ENCODE data around the gene BAX.
A peak's percentile ranks its signal among the peaks of the same experiment; 100 is the strongest.

The BAX gene

DNA sequence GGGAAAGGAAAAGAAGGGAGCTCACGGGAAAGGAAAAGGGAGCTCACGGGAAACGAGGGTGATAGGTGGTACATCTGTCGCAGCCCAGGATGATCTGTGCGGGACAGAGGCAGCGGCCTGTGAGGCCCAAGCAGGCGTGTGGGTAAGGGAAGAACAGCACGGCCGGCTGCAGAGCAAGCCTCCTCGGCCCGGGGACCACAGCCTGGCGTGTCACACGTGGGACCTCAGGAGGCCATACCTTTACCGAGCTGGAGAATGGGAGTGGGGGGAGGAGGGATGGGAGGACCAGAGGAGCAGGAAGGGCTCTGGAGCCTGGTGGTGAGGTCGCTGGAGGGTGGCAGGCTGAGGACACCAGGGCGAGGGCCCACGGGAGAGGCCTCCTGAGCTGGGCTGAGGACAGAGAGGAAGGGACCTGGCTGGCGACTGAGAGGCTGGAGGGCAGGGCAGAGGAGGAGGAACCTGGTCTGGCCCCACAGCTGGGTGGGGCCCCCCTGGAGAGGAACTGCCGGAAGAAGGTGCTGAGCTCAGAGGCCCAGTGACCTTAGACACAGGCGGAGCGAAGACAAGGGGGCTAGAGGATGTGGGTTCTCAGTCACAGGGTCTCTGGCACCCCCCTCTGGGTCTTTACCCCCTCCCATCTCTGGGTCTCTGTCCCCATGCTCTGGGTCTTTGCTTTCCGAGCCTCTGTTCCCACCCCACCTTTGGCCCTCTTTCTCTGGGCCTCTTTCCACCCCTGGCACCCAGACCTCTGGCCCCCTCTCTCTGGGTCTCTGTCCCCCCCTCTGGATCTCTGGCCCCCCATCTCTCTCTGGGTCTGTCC, 7.6 kb downstream of the BAX start:
- Mint-ChIP-seq H3K9me3 (no peaks in the 10 kb centered on the region), H3K4me3 (peak overlapping the region; percentile 100), H3K27me3 (no peaks in the 10 kb centered on the region), H3K27ac (peak overlapping the region; percentile 98), H3K4me1 (ENCODE audit: low read depth) (peaks cover 69% of the 10 kb centered on the region), H3K36me3 (ENCODE audit: low read depth) (peaks cover 89% of the 10 kb centered on the region)
- intact Hi-C loops (cut with micrococcal nuclease), result no loop called here

DNA sequence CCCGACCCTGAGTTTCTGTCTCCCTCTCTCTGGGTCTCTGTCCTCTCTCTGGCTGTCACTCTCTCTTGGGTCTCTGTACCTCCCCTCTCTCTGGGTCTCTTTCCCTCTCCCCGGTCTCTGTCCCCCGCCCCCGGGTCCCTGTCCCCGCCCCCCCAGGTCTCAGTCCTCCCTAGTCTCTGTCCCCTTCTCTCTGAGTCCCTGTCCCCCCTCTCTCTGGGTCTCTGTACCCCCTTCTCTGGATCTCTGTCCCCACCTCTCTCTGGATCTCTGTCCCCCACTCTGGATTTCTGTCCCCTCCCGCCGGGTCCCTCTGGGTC, 8.1 kb downstream of the BAX start:
- Mint-ChIP-seq H3K27ac (peak overlapping the region; percentile 98), H3K4me1 (ENCODE audit: low read depth) (peaks cover 68% of the 10 kb centered on the region), H3K27me3 (no peaks in the 10 kb centered on the region), H3K4me3 (peak overlapping the region; percentile 100), H3K36me3 (ENCODE audit: low read depth) (peaks cover 86% of the 10 kb centered on the region), H3K9me3 (no peaks in the 10 kb centered on the region)
- intact Hi-C loops (cut with micrococcal nuclease), result no loop called here

GRCh38 chr19:48963371-48964204, 8.9 kb downstream of the BAX start:
- Mint-ChIP-seq H3K9me3 (no peaks in the 10 kb centered on the region), H3K4me1 (ENCODE audit: low read depth) (peaks cover 68% of the 10 kb centered on the region)

GRCh38 chr19:48964205-48965039, 9.7 kb downstream of the BAX start:
- Mint-ChIP-seq H3K27me3 (no peaks in the 10 kb centered on the region), H3K27ac (peak overlapping the region; percentile 98), H3K9me3 (no peaks in the 10 kb centered on the region), H3K4me3 (peak overlapping the region; percentile 100), H3K4me1 (ENCODE audit: low read depth) (peaks cover 68% of the 10 kb centered on the region), H3K36me3 (ENCODE audit: low read depth) (peaks cover 87% of the 10 kb centered on the region)
- intact Hi-C loops (cut with micrococcal nuclease), result loop anchor here (5.0 kb wide), 1 partner anchor 317 kb away; the partner anchor contains the start of gene CA11

More at GRCh38 chr19:48963371-48964204, 8.9 kb downstream of the BAX start:
- intact Hi-C loops (cut with micrococcal nuclease), result no loop called here
- peak overlapping the region; percentile 100 for H3K4me3 Mint-ChIP-seq
- H3K36me3 Mint-ChIP-seq (ENCODE audit: low read depth), result peaks cover 86% of the 10 kb centered on the region
- peak overlapping the region; percentile 98 for H3K27ac Mint-ChIP-seq
- no peaks in the 10 kb centered on the region for H3K27me3 Mint-ChIP-seq

- Mint-ChIP-seq H3K4me1 (ENCODE audit: low read depth) (peaks cover 72% of the 10 kb centered on the region), H3K4me3 (peak within 1 kb of the TSS; percentile 100), H3K27me3 (no peaks in the 10 kb centered on the region), H3K36me3 (ENCODE audit: low read depth) (peaks cover 95% of the 10 kb centered on the region), H3K27ac (peak within 1 kb of the TSS; percentile 98), H3K9me3 (no peaks in the 10 kb centered on the region)
- intact Hi-C loops (cut with micrococcal nuclease), result loop anchor here (5.0 kb wide), 1 partner anchor 318 kb away; the partner anchor contains the start of gene CA11
These were observed 10.5 kb downstream of the BAX start, which contains the start of gene FTL for GRCh38 chr19:48965040-48965805. FTL (plus strand) TSS chr19:48965309; CDS start chr19:48965508, 199 bp downstream.

DNA sequence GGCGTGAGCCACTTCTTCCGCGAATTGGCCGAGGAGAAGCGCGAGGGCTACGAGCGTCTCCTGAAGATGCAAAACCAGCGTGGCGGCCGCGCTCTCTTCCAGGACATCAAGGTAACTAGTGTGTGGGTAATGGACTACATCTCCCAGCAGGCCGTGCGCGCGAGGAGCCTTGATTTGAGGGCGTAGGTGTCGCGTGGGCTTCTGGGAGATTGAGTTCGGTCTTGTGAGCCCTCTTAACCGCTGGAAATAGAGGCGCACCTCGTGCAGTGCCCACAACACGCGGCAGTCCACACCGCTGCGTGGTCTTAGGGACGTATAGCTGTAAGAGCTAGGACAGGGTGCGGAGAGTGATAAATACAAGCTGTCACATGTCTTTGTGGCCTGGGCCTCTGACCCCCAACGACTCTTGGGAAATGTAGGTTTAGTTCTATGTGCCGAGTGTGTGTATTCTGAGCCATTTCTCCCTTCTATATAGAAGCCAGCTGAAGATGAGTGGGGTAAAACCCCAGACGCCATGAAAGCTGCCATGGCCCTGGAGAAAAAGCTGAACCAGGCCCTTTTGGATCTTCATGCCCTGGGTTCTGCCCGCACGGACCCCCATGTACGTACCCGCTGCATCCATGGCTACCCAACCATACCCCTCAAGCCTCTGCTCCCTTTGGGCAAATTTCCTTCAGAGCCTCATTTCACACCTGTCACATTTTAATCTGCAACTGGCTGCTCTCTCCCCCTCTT, 11.3 kb downstream of the BAX start:
- Mint-ChIP-seq H3K36me3 (ENCODE audit: low read depth) (peaks cover 97% of the 10 kb centered on the region), H3K27me3 (no peaks in the 10 kb centered on the region), H3K4me1 (ENCODE audit: low read depth) (peaks cover 76% of the 10 kb centered on the region), H3K9me3 (no peaks in the 10 kb centered on the region), H3K4me3 (peak overlapping the region; percentile 100), H3K27ac (peak overlapping the region; percentile 98)
- intact Hi-C loops (cut with micrococcal nuclease), result loop anchor here (5.0 kb wide), 1 partner anchor 319 kb away; the partner anchor contains the start of gene CA11

DNA sequence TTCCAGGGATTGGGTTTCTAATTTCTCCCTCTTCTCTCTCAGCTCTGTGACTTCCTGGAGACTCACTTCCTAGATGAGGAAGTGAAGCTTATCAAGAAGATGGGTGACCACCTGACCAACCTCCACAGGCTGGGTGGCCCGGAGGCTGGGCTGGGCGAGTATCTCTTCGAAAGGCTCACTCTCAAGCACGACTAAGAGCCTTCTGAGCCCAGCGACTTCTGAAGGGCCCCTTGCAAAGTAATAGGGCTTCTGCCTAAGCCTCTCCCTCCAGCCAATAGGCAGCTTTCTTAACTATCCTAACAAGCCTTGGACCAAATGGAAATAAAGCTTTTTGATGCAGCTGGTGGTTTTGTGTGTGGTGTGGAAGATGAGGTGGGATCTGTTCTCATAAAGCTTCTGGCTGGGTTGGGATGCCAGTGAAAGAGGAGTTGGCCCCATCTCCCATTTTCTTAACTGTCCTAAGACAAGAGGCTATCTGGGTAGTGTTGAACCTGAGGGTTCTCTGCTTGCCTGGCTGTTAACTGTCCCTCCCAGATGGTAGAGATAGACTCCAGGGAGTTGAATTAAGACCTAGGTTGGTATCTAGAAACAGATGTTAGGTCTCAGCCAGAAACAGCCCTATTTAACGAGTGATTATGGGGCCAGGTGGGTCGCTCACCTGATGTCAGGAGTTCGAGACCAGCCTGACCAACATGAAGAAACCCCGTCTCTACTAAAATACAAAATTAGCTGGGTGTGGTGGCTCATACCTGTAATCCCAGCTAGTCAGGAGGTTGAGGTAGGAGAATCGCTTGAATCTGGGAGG, 12.1 kb downstream of the BAX start:
- intact Hi-C loops (cut with micrococcal nuclease), result loop anchor here (1.0 to 5.0 kb wide), 3 partner anchors 66 to 319 kb away; partner anchors contain the start of genes CA11, NUCB1 and PPP1R15A
- no peaks in the 10 kb centered on the region for H3K27me3 Mint-ChIP-seq
- H3K27ac Mint-ChIP-seq, result peak overlapping the region; percentile 98
- H3K4me3 Mint-ChIP-seq, result peak overlapping the region; percentile 100
- H3K36me3 Mint-ChIP-seq (ENCODE audit: low read depth), result peaks cover 94% of the 10 kb centered on the region
- peaks cover 71% of the 10 kb centered on the region for H3K4me1 Mint-ChIP-seq (ENCODE audit: low read depth)
- H3K9me3 Mint-ChIP-seq, result no peaks in the 10 kb centered on the region

GRCh38 chr19:48967346-48968178, 12.9 kb downstream of the BAX start:
- Mint-ChIP-seq H3K4me3 (peak overlapping the region; percentile 100), H3K36me3 (ENCODE audit: low read depth) (peaks cover 90% of the 10 kb centered on the region), H3K27ac (peak overlapping the region; percentile 98), H3K9me3 (no peaks in the 10 kb centered on the region), H3K27me3 (no peaks in the 10 kb centered on the region), H3K4me1 (ENCODE audit: low read depth) (peaks cover 62% of the 10 kb centered on the region)
- intact Hi-C loops (cut with micrococcal nuclease), result loop anchor here (1.0 to 5.0 kb wide), 3 partner anchors 67 to 320 kb away; partner anchors contain the start of genes CA11, NUCB1 and PPP1R15A

DNA sequence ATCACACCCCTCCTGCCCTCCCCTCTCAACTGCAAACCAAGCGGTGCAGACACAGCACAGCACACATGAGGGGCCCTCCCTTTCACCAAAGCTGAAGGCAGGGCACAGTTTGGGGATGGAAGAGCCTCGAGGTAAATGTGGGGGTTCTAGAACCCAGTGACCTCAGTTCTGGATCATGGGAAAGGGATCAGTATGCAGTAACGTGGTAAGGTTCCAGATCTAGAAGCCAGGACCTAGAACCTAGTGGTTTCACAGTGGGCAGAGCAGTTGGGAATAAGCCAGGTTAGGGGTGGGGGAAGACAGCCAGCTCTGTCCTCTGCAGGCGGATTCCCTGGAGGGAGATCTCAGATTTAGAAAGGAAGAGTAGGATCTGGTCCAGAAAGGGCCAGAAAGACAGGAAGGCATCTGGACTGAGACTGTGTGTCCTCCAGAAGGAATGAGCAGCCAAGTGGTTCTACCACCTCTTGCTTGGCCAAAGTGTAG, 13.5 kb downstream of the BAX start:
- H3K27me3 Mint-ChIP-seq, result no peaks in the 10 kb centered on the region
- H3K4me3 Mint-ChIP-seq, result peak overlapping the region; percentile 100
- peaks cover 90% of the 10 kb centered on the region for H3K36me3 Mint-ChIP-seq (ENCODE audit: low read depth)
- H3K27ac Mint-ChIP-seq, result peak overlapping the region; percentile 98
- no peaks in the 10 kb centered on the region for H3K9me3 Mint-ChIP-seq
- peaks cover 56% of the 10 kb centered on the region for H3K4me1 Mint-ChIP-seq (ENCODE audit: low read depth)
- intact Hi-C loops (cut with micrococcal nuclease), result loop anchor here (5.0 kb wide), 1 partner anchor 321 kb away; the partner anchor contains the start of gene CA11

GRCh38 chr19:48968813-48969218, 14.1 kb downstream of the BAX start:
- H3K9me3 Mint-ChIP-seq, result no peaks in the 10 kb centered on the region
- intact Hi-C loops (cut with micrococcal nuclease), result loop anchor here (5.0 kb wide), 1 partner anchor 322 kb away; the partner anchor contains the start of gene CA11
- H3K36me3 Mint-ChIP-seq (ENCODE audit: low read depth), result peaks cover 90% of the 10 kb centered on the region
- no peaks in the 10 kb centered on the region for H3K27me3 Mint-ChIP-seq
- peak overlapping the region; percentile 98 for H3K27ac Mint-ChIP-seq
- H3K4me3 Mint-ChIP-seq, result no peak overlapping the region
- peaks cover 50% of the 10 kb centered on the region for H3K4me1 Mint-ChIP-seq (ENCODE audit: low read depth)

Data from dendritic cell treated with granulocyte-macrophage colony-stimulating factor and Interleukin-4, amounts not matched to agents 40 ng/mL and 50 ng/mL, for 4 days (primary cell).